Natural killer cell treated with Interleukin-12 subunit alpha and Interleukin-12 subunit beta and Interleukin-15 and Interleukin-18, amount 100 ng/mL, for 72 hours (primary cell): ENCODE results near the gene LGR5. TPM values are rescaled to one million over a fixed set of nuclear protein-coding genes. Genes with fewer than 3 reads are reported as not detected.

Source experiments
- ATAC-seq, 2 donors: fragments of 150-1000 bp; cut with Tn5 transposase in 1 of 2; sonication (Bioruptor Pico), chemical (Tn5 transposase) in 1 of 2; 2 replicates each; pipeline ENCODE4 v1.10.0; 2021
- DNase-seq: peaks from one replicate; pipeline ENCODE4 v3.0.0; 2022; ENCODE audit warnings: low spot score
- H3K27ac Mint-ChIP-seq, 2 donors: 1 replicate in 1 of 2; 2 replicates in 1 of 2; pipeline ENCODE4 v1.8.0; 2022; ENCODE audit warnings: mixed read lengths in 2 of 2, mild to moderate bottlenecking in 1 of 2, moderate library complexity in 1 of 2
- H3K27me3 Mint-ChIP-seq, 2 donors: 1 replicate in 1 of 2; 2 replicates in 1 of 2; pipeline ENCODE4 v1.8.0; 2022; ENCODE audit warnings: mixed read lengths in 2 of 2
- H3K36me3 Mint-ChIP-seq: one replicate; pipeline ENCODE4 v1.8.0; 2022; ENCODE audit warnings: mixed read lengths
- H3K4me1 Mint-ChIP-seq, 2 donors: 1 replicate in 1 of 2; 2 replicates in 1 of 2; pipeline ENCODE4 v1.8.0; 2022; ENCODE audit warnings: low read depth in 2 of 2, mixed read lengths in 2 of 2, mild to moderate bottlenecking in 1 of 2
- H3K4me3 Mint-ChIP-seq: one replicate; pipeline ENCODE4 v1.8.0; 2022; ENCODE audit warnings: mixed read lengths
- H3K9me3 Mint-ChIP-seq: 2 replicates; pipeline ENCODE4 v1.8.0; 2022; ENCODE audit warnings: mixed read lengths
- total RNA-seq, 2 donors: library from RNA; stranded (reverse); gene quantifications; one replicate each; pipeline ENCODE4 v1.2.3, GENCODE V29; 2022

Gene LGR5
- total RNA-seq, 2 donors from 2014 or later, result not detected

GRCh38 chr12:71591601-71592000, 152.0 kb downstream of the LGR5 start:
- Mint-ChIP-seq H3K36me3 (no peaks in the 10 kb centered on the region), H3K4me3 (no peak overlapping the region), H3K27ac (no peak overlapping the region), H3K4me1 (no peaks in the 10 kb centered on the region), H3K9me3 (no peaks in the 10 kb centered on the region), H3K27me3 (peaks cover 22 to 23% of the 10 kb centered on the region in 2 donors)
- no peak for DNase-seq
- ATAC-seq, result peak in 1 of 2 donors; percentile 11

- Mint-ChIP-seq H3K4me1 (no peaks in the 10 kb centered on the region), H3K27me3 (peaks cover 20 to 21% of the 10 kb centered on the region in 2 donors), H3K4me3 (no peak overlapping the region), H3K27ac (no peak overlapping the region), H3K36me3 (no peaks in the 10 kb centered on the region), H3K9me3 (no peaks in the 10 kb centered on the region)
- ATAC-seq (no peak), DNase-seq (no peak)
These were observed 153.2 kb downstream of the LGR5 start for GRCh38 chr12:71592841-71593240.

DNA sequence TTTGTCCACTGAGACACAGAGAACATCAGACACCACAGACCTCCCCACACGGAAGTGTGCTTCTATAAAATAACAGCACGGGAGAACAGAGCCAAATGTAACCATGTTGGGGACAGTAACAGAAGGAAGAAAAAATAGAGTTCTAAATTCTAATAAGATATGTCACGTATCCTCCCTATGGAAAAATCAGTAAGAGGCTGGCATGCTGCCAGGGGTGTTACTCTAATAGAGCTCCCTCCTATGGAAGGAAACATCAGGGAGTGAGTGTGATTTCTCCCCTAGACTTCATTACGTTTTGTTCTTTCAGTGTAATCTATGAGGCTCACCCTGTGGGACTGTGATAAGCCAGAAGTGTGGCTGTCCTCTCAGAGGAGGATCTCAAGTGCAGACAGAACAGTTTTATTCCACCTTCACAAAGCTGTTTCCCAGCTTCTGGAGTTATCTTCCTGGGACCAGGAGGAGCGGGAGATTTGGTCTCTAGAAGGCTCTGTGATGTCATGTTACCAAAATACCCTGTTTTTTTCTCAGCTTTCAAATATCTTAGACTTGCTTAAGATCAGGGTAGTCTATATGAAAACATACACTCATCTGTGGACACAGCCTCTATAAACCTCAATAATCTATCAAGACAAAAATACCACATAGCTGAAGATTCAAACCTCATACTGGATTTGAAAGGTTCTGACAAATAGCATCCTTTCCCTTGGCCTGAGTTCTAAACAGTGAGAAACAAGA, 154.8 kb downstream of the LGR5 start:
- Mint-ChIP-seq H3K4me3 (no peak overlapping the region), H3K9me3 (peaks cover under 1% of the 10 kb centered on the region), H3K27ac (no peak overlapping the region), H3K27me3 (peaks cover 20 to 24% of the 10 kb centered on the region in 2 donors), H3K4me1 (no peaks in the 10 kb centered on the region), H3K36me3 (no peaks in the 10 kb centered on the region)
- ATAC-seq, result peak in 1 of 2 donors; percentile 15
- DNase-seq, result no peak

GRCh38 chr12:71599210-71599609, 159.6 kb downstream of the LGR5 start:
- H3K36me3 Mint-ChIP-seq, result no peaks in the 10 kb centered on the region
- H3K9me3 Mint-ChIP-seq, result peaks cover 8% of the 10 kb centered on the region
- no peak overlapping the region for H3K27ac Mint-ChIP-seq
- ATAC-seq (no peak), DNase-seq (no peak)
- H3K4me1 Mint-ChIP-seq, result peaks cover 0 to 9% of the 10 kb centered on the region in 2 donors
- no peak overlapping the region for H3K4me3 Mint-ChIP-seq
- H3K27me3 Mint-ChIP-seq, result peaks cover 19 to 21% of the 10 kb centered on the region in 2 donors

- Mint-ChIP-seq H3K4me1 (peaks cover 0 to 9% of the 10 kb centered on the region in 2 donors), H3K4me3 (no peak overlapping the region), H3K36me3 (no peaks in the 10 kb centered on the region), H3K27me3 (peaks cover 11 to 14% of the 10 kb centered on the region in 2 donors), H3K9me3 (peaks cover 8% of the 10 kb centered on the region), H3K27ac (no peak overlapping the region)
- DNase-seq, result no peak
- ATAC-seq, result no peak
These were observed 161.9 kb downstream of the LGR5 start for GRCh38 chr12:71601546-71601945.

DNA sequence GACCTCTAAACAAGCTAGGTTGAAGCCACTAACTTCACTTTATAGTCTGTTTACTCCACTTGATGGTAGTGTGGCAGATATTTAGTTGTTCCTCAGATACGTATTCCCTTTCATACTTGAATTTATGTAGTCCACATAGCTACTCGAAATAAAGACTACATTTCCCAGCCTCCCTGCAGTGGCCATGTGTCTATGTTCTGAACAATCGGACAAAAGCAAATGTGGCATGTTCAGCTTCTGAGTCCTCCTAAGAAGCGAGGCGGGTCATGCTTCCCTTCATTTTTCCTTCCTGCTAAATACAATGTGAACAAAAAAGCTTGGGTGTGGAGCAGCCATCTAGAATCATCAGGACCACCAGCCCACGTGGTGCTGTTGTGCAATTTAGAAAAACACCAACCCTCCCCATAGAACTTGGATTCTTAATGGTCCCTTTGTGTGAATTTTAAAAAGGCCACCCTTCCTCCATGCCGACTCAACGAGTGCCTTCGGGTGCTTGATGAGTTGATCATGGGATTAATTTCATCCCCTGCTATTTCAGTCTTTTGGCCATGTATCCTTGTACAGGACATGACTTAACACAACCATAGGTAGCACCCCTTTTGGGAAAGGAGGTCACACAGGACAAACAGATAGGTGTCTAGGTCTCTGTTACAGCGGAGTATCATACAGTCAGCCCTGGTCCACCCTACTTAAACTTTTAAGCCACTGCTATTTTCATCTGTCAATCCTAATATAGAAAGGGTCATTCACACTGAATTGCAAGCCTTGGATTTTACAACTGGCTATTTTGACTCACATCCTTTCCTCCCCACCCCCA, 163.4 kb downstream of the LGR5 start:
- no peak for ATAC-seq
- peaks cover 8% of the 10 kb centered on the region for H3K9me3 Mint-ChIP-seq
- peaks cover 8% of the 10 kb centered on the region in 2 donors for H3K27me3 Mint-ChIP-seq
- H3K36me3 Mint-ChIP-seq, result peaks cover 6% of the 10 kb centered on the region
- H3K4me3 Mint-ChIP-seq, result no peak overlapping the region
- H3K4me1 Mint-ChIP-seq, result peaks cover 0 to 9% of the 10 kb centered on the region in 2 donors
- DNase-seq, result no peak
- no peak overlapping the region for H3K27ac Mint-ChIP-seq

GRCh38 chr12:71605039-71605438, 165.4 kb downstream of the LGR5 start:
- ATAC-seq (no peak), DNase-seq (no peak)
- Mint-ChIP-seq H3K9me3 (peaks cover 2% of the 10 kb centered on the region), H3K4me3 (no peak overlapping the region), H3K4me1 (peaks cover 0 to 9% of the 10 kb centered on the region in 2 donors), H3K36me3 (peaks cover 16% of the 10 kb centered on the region), H3K27ac (no peak overlapping the region), H3K27me3 (peaks cover 0 to 2% of the 10 kb centered on the region in 2 donors)

DNA sequence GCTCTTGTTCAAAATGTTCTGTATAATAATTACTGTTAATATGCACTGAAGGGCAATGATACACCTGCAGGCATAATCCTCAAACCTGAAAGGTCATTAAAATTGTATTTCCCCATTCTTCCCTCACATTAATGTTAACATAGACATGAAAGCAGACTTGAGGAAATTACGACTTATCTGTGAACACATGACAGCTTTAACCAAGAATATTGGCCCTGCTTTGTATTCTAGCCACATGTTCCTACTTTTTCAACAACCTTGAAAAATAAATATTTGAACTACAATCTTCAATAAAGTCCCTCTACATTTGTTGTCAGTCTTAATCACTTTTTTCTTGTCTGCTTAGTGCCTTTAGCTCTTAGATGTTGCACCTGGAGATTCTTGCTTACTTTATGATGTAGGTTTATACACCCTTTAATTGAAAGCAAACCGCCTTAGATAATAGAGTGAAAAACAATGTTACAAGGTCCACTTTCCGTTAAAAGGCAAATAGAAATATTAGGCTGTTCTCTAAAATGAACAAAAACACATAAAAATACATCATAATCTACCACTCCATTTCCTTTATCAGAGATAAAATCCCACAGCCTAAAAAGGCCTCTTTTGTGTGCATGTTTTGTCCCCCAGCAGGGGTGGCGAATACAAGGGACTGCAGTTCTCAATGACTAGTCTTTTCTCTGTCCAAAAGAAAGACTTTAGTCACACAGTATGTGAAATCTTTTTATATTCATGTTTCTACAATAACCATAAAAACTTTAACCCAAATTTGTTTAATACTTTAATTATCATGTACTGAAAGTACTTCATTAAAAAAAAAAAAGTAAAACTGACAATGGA, 168.1 kb downstream of the LGR5 start:
- peaks cover 0 to 9% of the 10 kb centered on the region in 2 donors for H3K4me1 Mint-ChIP-seq
- no peak overlapping the region for H3K27ac Mint-ChIP-seq
- no peak overlapping the region for H3K4me3 Mint-ChIP-seq
- peaks cover 38% of the 10 kb centered on the region for H3K36me3 Mint-ChIP-seq
- H3K9me3 Mint-ChIP-seq, result no peaks in the 10 kb centered on the region
- H3K27me3 Mint-ChIP-seq, result no peaks in the 10 kb centered on the region
- DNase-seq, result no peak
- no peak for ATAC-seq

DNA sequence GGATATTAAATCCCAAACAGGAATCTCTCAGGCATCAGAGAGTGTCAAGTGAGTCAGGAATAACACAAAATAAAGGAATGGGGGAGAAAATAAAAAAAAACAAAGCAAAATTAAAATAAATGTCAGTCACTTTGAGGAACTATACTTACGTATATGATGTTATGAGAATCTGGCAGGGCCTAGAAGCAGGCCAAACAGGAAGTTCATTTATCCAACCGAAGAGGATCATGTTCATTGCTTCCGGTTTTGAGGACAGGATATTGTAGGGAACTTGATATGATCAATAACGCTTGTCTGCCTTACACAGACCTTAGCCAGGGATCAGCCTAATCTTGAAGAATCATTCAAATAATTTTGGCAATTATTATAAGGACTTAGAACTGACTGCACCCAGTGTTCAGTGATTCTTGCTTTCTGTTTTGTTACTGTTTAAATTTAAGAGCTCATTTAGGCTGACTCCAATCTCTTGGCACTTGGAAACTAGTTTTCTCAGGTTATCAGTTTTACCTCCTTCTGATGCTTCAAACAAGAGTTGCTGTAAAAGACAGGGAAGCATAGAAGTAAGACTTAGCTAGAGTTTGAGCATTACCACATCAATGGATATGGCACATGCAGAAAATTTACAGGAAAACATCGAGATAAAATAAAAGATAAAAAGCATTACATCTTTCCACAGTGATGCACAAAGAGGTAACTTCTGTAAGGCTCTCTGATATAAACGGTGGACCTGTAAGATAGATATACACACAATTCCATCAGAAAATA, 170.6 kb downstream of the LGR5 start:
- Mint-ChIP-seq H3K4me3 (no peak overlapping the region), H3K36me3 (peaks cover 53% of the 10 kb centered on the region), H3K9me3 (no peaks in the 10 kb centered on the region), H3K4me1 (no peaks in the 10 kb centered on the region), H3K27me3 (no peaks in the 10 kb centered on the region), H3K27ac (peak overlapping the region in 1 of 2 donors; percentile 38)
- DNase-seq, result no peak
- no peak for ATAC-seq

GRCh38 chr12:71621938-71622337, 182.3 kb downstream of the LGR5 start:
- DNase-seq (no peak), ATAC-seq (no peak)

DNA sequence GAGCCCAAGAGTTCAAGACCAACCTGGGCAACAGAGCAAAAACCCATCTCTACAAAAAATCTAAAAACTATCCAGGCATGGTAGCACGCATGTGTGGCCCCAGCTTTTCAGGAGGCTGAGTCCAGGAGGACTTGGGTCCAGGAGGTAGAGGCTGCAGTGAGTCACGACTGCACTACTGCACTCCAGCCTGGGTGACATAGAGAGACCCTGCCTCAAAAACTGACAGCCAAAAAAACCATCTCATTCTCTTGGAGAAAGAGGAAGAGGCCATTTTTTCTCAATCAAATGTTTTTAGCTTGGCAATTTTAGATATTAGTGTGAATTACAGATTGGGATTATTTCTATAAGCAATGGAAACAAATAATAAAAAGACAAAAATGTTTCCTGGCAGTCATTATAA, 185.9 kb downstream of the LGR5 start:
- Mint-ChIP-seq H3K4me1 (peaks cover 14 to 20% of the 10 kb centered on the region in 2 donors), H3K27ac (no peak overlapping the region), H3K4me3 (no peak overlapping the region), H3K9me3 (no peaks in the 10 kb centered on the region), H3K27me3 (no peaks in the 10 kb centered on the region), H3K36me3 (peaks cover 40% of the 10 kb centered on the region)
- ATAC-seq, result no peak
- no peak for DNase-seq

More at GRCh38 chr12:71621938-71622337, 182.3 kb downstream of the LGR5 start:
- Mint-ChIP-seq H3K9me3 (no peaks in the 10 kb centered on the region), H3K27me3 (no peaks in the 10 kb centered on the region), H3K4me3 (no peak overlapping the region), H3K27ac (peak overlapping the region; percentile 3 to 7), H3K4me1 (peaks cover 17 to 20% of the 10 kb centered on the region in 2 donors), H3K36me3 (peaks cover 54% of the 10 kb centered on the region)

GRCh38 chr12:71626098-71626497, 186.5 kb downstream of the LGR5 start:
- H3K27ac Mint-ChIP-seq, result peak overlapping the region; percentile 32 to 40

GRCh38 chr12:71626768-71627167, 187.2 kb downstream of the LGR5 start:
- Mint-ChIP-seq H3K4me1 (peaks cover 10 to 11% of the 10 kb centered on the region in 2 donors), H3K27me3 (no peaks in the 10 kb centered on the region), H3K36me3 (peaks cover 27% of the 10 kb centered on the region), H3K27ac (peak overlapping the region in 1 of 2 donors; percentile 32), H3K9me3 (no peaks in the 10 kb centered on the region), H3K4me3 (no peak overlapping the region)
- ATAC-seq, result no peak
- DNase-seq, result no peak

More at GRCh38 chr12:71626098-71626497, 186.5 kb downstream of the LGR5 start:
- peaks cover 34% of the 10 kb centered on the region for H3K36me3 Mint-ChIP-seq
- no peak overlapping the region for H3K4me3 Mint-ChIP-seq
- peaks cover 14 to 15% of the 10 kb centered on the region in 2 donors for H3K4me1 Mint-ChIP-seq
- no peaks in the 10 kb centered on the region for H3K27me3 Mint-ChIP-seq
- no peak for ATAC-seq
- DNase-seq, result no peak
- H3K9me3 Mint-ChIP-seq, result no peaks in the 10 kb centered on the region
